Ecto neural progenitor cell (in vitro differentiated cells): ENCODE measurements around the gene MYO3B.
"Not testable (repeated sequence)": the region's sequence is repeated elsewhere in the genome, so short reads cannot be mapped to it uniquely, and the experiment has no call there.

Experiments
- DNase-seq: peaks from one replicate; pipeline ENCODE4 v3.0.0-alpha.2; 2018; ENCODE audit warnings: low spot score

Gene MYO3B

GRCh38 chr2:170261566-170261965 is 83.6 kb downstream of the MYO3B start:
- DNase-seq, result no peak

GRCh38 chr2:170262343-170262742 is 84.4 kb downstream of the MYO3B start:
- no peak for DNase-seq

GRCh38 chr2:170262806-170263205 is 84.9 kb downstream of the MYO3B start:
- no peak for DNase-seq

- not testable (repeated sequence) for DNase-seq
Measured at GRCh38 chr2:170263728-170264521, 86.0 kb downstream of the MYO3B start.

- DNase-seq, result no peak
Measured at GRCh38 chr2:170264522-170264860, 86.5 kb downstream of the MYO3B start.

- no peak for DNase-seq
Measured at GRCh38 chr2:170264865-170265264, 86.9 kb downstream of the MYO3B start.

GRCh38 chr2:170265321-170265720 is 87.4 kb downstream of the MYO3B start:
- DNase-seq, result no peak

GRCh38 chr2:170266358-170266757 is 88.4 kb downstream of the MYO3B start:
- no peak for DNase-seq

- DNase-seq, result no peak
Measured at GRCh38 chr2:170267071-170267470, 89.1 kb downstream of the MYO3B start.

GRCh38 chr2:170270278-170270864 is 92.4 kb downstream of the MYO3B start:
- DNase-seq, result no peak

- no peak for DNase-seq
Measured at GRCh38 chr2:170271340-170271739, 93.4 kb downstream of the MYO3B start.

GRCh38 chr2:170276056-170276455 is 98.1 kb downstream of the MYO3B start:
- DNase-seq, result no peak

GRCh38 chr2:170276925-170277629 is 99.1 kb downstream of the MYO3B start:
- DNase-seq, result no peak

- no peak for DNase-seq
Measured at GRCh38 chr2:170277951-170278350, 100.0 kb downstream of the MYO3B start.

- DNase-seq, result not testable (repeated sequence)
Measured at GRCh38 chr2:170279615-170280014, 101.7 kb downstream of the MYO3B start.

GRCh38 chr2:170282851-170283250 is 104.9 kb downstream of the MYO3B start:
- DNase-seq, result no peak

- no peak for DNase-seq
Measured at GRCh38 chr2:170284205-170284604, 106.3 kb downstream of the MYO3B start.

- DNase-seq, result no peak
Measured at GRCh38 chr2:170288859-170289258, 110.9 kb downstream of the MYO3B start.

GRCh38 chr2:170291474-170291873 is 113.5 kb downstream of the MYO3B start:
- DNase-seq, result no peak

GRCh38 chr2:170292415-170292814 is 114.5 kb downstream of the MYO3B start:
- no peak for DNase-seq

- no peak for DNase-seq
Measured at GRCh38 chr2:170297496-170297895, 119.5 kb downstream of the MYO3B start.

- no peak for DNase-seq
Measured at GRCh38 chr2:170298115-170298514, 120.2 kb downstream of the MYO3B start.

- DNase-seq, result no peak
Measured at GRCh38 chr2:170298861-170299429, 121.0 kb downstream of the MYO3B start.
